A549 (cell line): Measurements from ENCODE around the gene CLMN.

Source experiments
- CBX8 ChIP-seq: fragments of 200-600 bp; sonication (generic); IDR thresholded peaks from 2 replicates; pipeline ENCODE4 v1.6.1; 2016
- CEBPB ChIP-seq, 2 experiments: fragments of >200 bp in 1 of 2; sonication (Bioruptor Twin) in 1 of 2; formaldehyde crosslinking in 1 of 2; IDR thresholded peaks; 2 replicates each; pipeline ENCODE4 v1.6.1; 2012 to 2016
- EP300 ChIP-seq, 2 experiments: fragments of >200 bp; sonication (Bioruptor Twin); formaldehyde crosslinking; IDR thresholded peaks; 2 replicates in 1 of 2; 3 replicates in 1 of 2; pipeline ENCODE4 v1.6.1; 2016 to 2017
- ESRRA ChIP-seq: fragments of 150-350 bp; IDR thresholded peaks from 2 replicates; pipeline ENCODE4 v1.6.1; 2014; ENCODE audit warnings: mild to moderate bottlenecking, low read length, borderline replicate concordance
- JUN ChIP-seq, 2 experiments: fragments of >200 bp; sonication (Bioruptor Twin); formaldehyde crosslinking; IDR thresholded peaks; 2 replicates in 1 of 2; 3 replicates in 1 of 2; pipeline ENCODE4 v1.6.1; 2016 to 2017
- KDM1A ChIP-seq: fragments of 200-600 bp; sonication (generic); IDR thresholded peaks from 2 replicates; pipeline ENCODE4 v1.6.1; 2016; ENCODE audit warnings: low read depth, mild to moderate bottlenecking
- POLR2A ChIP-seq: IDR thresholded peaks from 2 replicates; pipeline ENCODE4 v1.6.1; 2012; ENCODE audit warnings: mild to moderate bottlenecking, low read length
- POLR2AphosphoS2 ChIP-seq: conservative IDR thresholded peaks from 2 replicates; pipeline ENCODE4 v1.6.1; 2012; ENCODE audit warnings: low read length, improper control_type of control experiment, inconsistent platforms
- RFX5 ChIP-seq: fragments of 450-650 bp; IDR thresholded peaks from 2 replicates; pipeline ENCODE4 v1.7.1; 2014; ENCODE audit warnings: antibody characterized with exemption, mild to moderate bottlenecking, moderate library complexity
- TF ChIP-seq, protein P1 (sequence below): fragments of >200 bp; sonication (Bioruptor Twin); formaldehyde crosslinking; IDR thresholded peaks from 3 replicates; pipeline ENCODE4 v1.5.1; 2016
- TF ChIP-seq, protein P2 (sequence below): fragments of 250-450 bp; sonication (Bioruptor Pico); IDR thresholded peaks from 2 replicates; pipeline ENCODE4 v1.5.0; 2021; ENCODE audit warnings: mild to moderate bottlenecking, moderate library complexity, borderline replicate concordance
- TF ChIP-seq, protein P3 (sequence below): fragments of 450-650 bp; IDR thresholded peaks from 2 replicates; pipeline ENCODE4 v1.6.1; 2014; ENCODE audit warnings: antibody characterized with exemption
- TF ChIP-seq, protein P4 (sequence below): IDR thresholded peaks from 2 replicates; pipeline ENCODE4 v1.6.1; 2012; ENCODE audit warnings: low read depth, borderline replicate concordance
- TF ChIP-seq, protein P5 (sequence below): fragments of 200-600 bp; sonication (generic); IDR thresholded peaks from 2 replicates; pipeline ENCODE4 v1.6.1; 2016; ENCODE audit warnings: antibody characterized with exemption, mild to moderate bottlenecking, moderate library complexity

DNA sequence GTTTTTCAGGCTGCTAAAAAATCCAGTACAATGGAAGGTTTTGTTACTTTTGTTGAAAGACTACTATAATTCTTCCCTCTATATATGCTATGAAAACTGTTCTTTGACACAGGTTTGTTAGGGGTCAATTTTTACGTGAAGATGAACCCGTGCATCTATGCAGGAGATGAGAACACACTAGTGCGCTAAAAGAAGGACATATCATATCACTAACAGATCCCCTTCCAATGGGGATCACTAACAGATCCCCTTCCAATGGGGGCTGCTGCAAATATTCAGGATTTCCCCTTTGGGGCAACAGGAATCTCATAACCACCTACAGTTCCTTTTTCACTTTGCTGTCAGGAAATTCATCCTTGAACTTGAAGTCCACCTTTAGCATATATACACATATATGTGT, 75.1 kb downstream of the CLMN start:
- TF ChIP-seq, protein P1, sequence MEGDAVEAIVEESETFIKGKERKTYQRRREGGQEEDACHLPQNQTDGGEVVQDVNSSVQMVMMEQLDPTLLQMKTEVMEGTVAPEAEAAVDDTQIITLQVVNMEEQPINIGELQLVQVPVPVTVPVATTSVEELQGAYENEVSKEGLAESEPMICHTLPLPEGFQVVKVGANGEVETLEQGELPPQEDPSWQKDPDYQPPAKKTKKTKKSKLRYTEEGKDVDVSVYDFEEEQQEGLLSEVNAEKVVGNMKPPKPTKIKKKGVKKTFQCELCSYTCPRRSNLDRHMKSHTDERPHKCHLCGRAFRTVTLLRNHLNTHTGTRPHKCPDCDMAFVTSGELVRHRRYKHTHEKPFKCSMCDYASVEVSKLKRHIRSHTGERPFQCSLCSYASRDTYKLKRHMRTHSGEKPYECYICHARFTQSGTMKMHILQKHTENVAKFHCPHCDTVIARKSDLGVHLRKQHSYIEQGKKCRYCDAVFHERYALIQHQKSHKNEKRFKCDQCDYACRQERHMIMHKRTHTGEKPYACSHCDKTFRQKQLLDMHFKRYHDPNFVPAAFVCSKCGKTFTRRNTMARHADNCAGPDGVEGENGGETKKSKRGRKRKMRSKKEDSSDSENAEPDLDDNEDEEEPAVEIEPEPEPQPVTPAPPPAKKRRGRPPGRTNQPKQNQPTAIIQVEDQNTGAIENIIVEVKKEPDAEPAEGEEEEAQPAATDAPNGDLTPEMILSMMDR: no peak
- no peak for TF ChIP-seq JUN (IDR thresholded peaks at IDR 0.05)
- no peak for TF ChIP-seq POLR2A
- TF ChIP-seq, protein P2, sequence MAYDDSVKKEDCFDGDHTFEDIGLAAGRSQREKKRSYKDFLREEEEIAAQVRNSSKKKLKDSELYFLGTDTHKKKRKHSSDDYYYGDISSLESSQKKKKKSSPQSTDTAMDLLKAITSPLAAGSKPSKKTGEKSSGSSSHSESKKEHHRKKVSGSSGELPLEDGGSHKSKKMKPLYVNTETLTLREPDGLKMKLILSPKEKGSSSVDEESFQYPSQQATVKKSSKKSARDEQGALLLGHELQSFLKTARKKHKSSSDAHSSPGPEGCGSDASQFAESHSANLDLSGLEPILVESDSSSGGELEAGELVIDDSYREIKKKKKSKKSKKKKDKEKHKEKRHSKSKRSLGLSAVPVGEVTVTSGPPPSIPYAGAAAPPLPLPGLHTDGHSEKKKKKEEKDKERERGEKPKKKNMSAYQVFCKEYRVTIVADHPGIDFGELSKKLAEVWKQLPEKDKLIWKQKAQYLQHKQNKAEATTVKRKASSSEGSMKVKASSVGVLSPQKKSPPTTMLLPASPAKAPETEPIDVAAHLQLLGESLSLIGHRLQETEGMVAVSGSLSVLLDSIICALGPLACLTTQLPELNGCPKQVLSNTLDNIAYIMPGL (CRISPR knock-in tag): no peak
- TF ChIP-seq CBX8: no peak
- TF ChIP-seq CEBPB (IDR thresholded peaks at IDR 0.05): no peak
- no peak for TF ChIP-seq POLR2AphosphoS2
- TF ChIP-seq EP300 (IDR thresholded peaks at IDR 0.05): no peak
- TF ChIP-seq KDM1A: no peak
- TF ChIP-seq ESRRA: no peak
- TF ChIP-seq, protein P3, sequence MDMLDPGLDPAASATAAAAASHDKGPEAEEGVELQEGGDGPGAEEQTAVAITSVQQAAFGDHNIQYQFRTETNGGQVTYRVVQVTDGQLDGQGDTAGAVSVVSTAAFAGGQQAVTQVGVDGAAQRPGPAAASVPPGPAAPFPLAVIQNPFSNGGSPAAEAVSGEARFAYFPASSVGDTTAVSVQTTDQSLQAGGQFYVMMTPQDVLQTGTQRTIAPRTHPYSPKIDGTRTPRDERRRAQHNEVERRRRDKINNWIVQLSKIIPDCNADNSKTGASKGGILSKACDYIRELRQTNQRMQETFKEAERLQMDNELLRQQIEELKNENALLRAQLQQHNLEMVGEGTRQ: no peak
- TF ChIP-seq, protein P4, sequence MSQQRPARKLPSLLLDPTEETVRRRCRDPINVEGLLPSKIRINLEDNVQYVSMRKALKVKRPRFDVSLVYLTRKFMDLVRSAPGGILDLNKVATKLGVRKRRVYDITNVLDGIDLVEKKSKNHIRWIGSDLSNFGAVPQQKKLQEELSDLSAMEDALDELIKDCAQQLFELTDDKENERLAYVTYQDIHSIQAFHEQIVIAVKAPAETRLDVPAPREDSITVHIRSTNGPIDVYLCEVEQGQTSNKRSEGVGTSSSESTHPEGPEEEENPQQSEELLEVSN: no peak
- TF ChIP-seq RFX5: no peak
- TF ChIP-seq, protein P5, sequence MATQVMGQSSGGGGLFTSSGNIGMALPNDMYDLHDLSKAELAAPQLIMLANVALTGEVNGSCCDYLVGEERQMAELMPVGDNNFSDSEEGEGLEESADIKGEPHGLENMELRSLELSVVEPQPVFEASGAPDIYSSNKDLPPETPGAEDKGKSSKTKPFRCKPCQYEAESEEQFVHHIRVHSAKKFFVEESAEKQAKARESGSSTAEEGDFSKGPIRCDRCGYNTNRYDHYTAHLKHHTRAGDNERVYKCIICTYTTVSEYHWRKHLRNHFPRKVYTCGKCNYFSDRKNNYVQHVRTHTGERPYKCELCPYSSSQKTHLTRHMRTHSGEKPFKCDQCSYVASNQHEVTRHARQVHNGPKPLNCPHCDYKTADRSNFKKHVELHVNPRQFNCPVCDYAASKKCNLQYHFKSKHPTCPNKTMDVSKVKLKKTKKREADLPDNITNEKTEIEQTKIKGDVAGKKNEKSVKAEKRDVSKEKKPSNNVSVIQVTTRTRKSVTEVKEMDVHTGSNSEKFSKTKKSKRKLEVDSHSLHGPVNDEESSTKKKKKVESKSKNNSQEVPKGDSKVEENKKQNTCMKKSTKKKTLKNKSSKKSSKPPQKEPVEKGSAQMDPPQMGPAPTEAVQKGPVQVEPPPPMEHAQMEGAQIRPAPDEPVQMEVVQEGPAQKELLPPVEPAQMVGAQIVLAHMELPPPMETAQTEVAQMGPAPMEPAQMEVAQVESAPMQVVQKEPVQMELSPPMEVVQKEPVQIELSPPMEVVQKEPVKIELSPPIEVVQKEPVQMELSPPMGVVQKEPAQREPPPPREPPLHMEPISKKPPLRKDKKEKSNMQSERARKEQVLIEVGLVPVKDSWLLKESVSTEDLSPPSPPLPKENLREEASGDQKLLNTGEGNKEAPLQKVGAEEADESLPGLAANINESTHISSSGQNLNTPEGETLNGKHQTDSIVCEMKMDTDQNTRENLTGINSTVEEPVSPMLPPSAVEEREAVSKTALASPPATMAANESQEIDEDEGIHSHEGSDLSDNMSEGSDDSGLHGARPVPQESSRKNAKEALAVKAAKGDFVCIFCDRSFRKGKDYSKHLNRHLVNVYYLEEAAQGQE: no peak
